ENCODE results near the gene LIPG. TPM values are rescaled to one million over a fixed set of nuclear protein-coding genes. Genes with fewer than 3 reads are reported as not detected.
A peak's percentile ranks its signal among the peaks of the same experiment; 100 is the strongest.

The LIPG gene
- total and polyA plus RNA-seq, 9 of the 15 experiments (the other 6 are each of a cell fraction or from before 2014, with no cell fraction given): 0.76 to 1.8 (median 1.3) TPM

DNA sequence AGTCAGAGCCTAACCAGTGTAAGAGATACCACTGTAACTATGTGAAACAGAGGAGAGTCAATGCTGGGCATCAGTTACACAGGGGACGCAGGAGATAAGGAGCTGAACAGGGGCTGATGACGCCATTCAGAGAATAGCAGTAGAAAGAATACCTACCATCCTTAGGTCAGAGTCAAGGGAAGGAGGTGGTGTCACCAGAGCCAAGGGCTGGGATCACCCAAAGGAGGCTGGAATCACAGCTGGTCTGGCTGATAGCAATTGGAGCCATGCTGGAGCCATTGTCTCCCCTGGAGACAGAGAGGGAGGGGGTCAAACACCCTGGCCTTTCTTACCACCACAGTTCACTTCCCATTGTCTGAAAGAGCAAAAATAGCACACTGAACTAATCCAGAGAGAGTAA is 37.5 kb upstream of the LIPG start (continued):
- TF ChIP-seq ZNF639 (CRISPR knock-in tag; conservative IDR thresholded peaks at IDR 0.05 in 1 of 2, IDR thresholded peaks at IDR 0.05 in 1 of 2) (0 out of 4 replicates have a peak, but pooled peaks of 1 of the 2 experiments have one; percentile 30), ATF3 (IDR thresholded peaks at IDR 0.05) (peak; percentile 83), ATF3 (CRISPR knock-in tag; conservative IDR thresholded peaks at IDR 0.05) (no peak), ZNF696 (CRISPR knock-in tag; conservative IDR thresholded peaks at IDR 0.05) (no peak), TRIM24 (IDR thresholded peaks at IDR 0.05) (peak in 1 of 2 experiments; percentile 19; a peak in 1 of 4 replicates), BACH1 (tag; IDR thresholded peaks at IDR 0.05) (no peak), MCM5 (IDR thresholded peaks at IDR 0.05; ENCODE audit: low read depth) (no peak), ZNF277 (CRISPR knock-in tag; IDR thresholded peaks at IDR 0.05; ENCODE audit: borderline replicate concordance) (no peak), SMARCA5 (IDR thresholded peaks at IDR 0.05) (no peak), SMARCE1 (IDR thresholded peaks at IDR 0.05) (peak; percentile 29; the same call in 1 of the 2 replicates), POLR2AphosphoS5 (IDR thresholded peaks at IDR 0.05; ENCODE audit: control insufficient read depth, insufficient read depth, low read depth, low read length) (no peak), RFX1 (IDR thresholded peaks at IDR 0.05) (peak; percentile 63), CSDE1 (IDR thresholded peaks at IDR 0.05) (no peak), ILK (tag; IDR thresholded peaks at IDR 0.05; ENCODE audit: borderline replicate concordance, low read depth) (no peak), CXXC5 (CRISPR knock-in tag; IDR thresholded peaks at IDR 0.05) (peak; percentile 52), NONO (IDR thresholded peaks at IDR 0.05; ENCODE audit: low read depth in 2 of 2, low read length in 1 of 2) (no peak), ARID1B (IDR thresholded peaks at IDR 0.05) (peak; percentile 79), CREM (IDR thresholded peaks at IDR 0.05; ENCODE audit: low read depth) (peak; percentile 77), SOX6 (IDR thresholded peaks at IDR 0.05) (peak; percentile 94), TAL1 (IDR thresholded peaks at IDR 0.05) (peak; percentile 61), ZC3H11A (IDR thresholded peaks at IDR 0.05; ENCODE audit: low read depth, low read length) (no peak)
- TF ChIP-seq, protein P1, sequence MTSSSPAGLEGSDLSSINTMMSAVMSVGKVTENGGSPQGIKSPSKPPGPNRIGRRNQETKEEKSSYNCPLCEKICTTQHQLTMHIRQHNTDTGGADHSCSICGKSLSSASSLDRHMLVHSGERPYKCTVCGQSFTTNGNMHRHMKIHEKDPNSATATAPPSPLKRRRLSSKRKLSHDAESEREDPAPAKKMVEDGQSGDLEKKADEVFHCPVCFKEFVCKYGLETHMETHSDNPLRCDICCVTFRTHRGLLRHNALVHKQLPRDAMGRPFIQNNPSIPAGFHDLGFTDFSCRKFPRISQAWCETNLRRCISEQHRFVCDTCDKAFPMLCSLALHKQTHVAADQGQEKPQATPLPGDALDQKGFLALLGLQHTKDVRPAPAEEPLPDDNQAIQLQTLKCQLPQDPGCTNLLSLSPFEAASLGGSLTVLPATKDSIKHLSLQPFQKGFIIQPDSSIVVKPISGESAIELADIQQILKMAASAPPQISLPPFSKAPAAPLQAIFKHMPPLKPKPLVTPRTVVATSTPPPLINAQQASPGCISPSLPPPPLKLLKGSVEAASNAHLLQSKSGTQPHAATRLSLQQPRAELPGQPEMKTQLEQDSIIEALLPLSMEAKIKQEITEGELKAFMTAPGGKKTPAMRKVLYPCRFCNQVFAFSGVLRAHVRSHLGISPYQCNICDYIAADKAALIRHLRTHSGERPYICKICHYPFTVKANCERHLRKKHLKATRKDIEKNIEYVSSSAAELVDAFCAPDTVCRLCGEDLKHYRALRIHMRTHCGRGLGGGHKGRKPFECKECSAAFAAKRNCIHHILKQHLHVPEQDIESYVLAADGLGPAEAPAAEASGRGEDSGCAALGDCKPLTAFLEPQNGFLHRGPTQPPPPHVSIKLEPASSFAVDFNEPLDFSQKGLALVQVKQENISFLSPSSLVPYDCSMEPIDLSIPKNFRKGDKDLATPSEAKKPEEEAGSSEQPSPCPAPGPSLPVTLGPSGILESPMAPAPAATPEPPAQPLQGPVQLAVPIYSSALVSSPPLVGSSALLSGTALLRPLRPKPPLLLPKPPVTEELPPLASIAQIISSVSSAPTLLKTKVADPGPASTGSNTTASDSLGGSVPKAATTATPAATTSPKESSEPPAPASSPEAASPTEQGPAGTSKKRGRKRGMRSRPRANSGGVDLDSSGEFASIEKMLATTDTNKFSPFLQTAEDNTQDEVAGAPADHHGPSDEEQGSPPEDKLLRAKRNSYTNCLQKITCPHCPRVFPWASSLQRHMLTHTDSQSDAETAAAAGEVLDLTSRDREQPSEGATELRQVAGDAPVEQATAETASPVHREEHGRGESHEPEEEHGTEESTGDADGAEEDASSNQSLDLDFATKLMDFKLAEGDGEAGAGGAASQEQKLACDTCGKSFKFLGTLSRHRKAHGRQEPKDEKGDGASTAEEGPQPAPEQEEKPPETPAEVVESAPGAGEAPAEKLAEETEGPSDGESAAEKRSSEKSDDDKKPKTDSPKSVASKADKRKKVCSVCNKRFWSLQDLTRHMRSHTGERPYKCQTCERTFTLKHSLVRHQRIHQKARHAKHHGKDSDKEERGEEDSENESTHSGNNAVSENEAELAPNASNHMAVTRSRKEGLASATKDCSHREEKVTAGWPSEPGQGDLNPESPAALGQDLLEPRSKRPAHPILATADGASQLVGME (CRISPR knock-in tag; IDR thresholded peaks at IDR 0.05): no peak

Data from K562 (cell line).